Smooth muscle cell of the brain vasculature (primary cell): ENCODE data around the gene WDR7.

Experiments
- DNase-seq: peaks from one replicate; pipeline ENCODE4 v3.0.0-alpha.2; 2012; ENCODE audit warnings: low read depth, low spot score

WDR7 gene

GRCh38 chr18:56988022-56988421, 336.9 kb downstream of the WDR7 start:
- no peak for DNase-seq

- DNase-seq: no peak
Observed at GRCh38 chr18:56990678-56991077, 339.5 kb downstream of the WDR7 start.

GRCh38 chr18:56992777-56993176, 341.6 kb downstream of the WDR7 start:
- no peak for DNase-seq

GRCh38 chr18:56995579-56996188, 344.5 kb downstream of the WDR7 start:
- no peak for DNase-seq

- no peak for DNase-seq
Observed at GRCh38 chr18:56997200-56997599, 346.0 kb downstream of the WDR7 start.

GRCh38 chr18:56999823-57000222, 348.7 kb downstream of the WDR7 start:
- DNase-seq: no peak

GRCh38 chr18:57002627-57003026, 351.5 kb downstream of the WDR7 start:
- no peak for DNase-seq

- no peak for DNase-seq
Observed at GRCh38 chr18:57003342-57003741, 352.2 kb downstream of the WDR7 start.

- no peak for DNase-seq
Observed at GRCh38 chr18:57004366-57005121, 353.4 kb downstream of the WDR7 start.

GRCh38 chr18:57008001-57008686, 357.0 kb downstream of the WDR7 start:
- DNase-seq: no peak

- DNase-seq: no peak
Observed at GRCh38 chr18:57009844-57010243, 358.7 kb downstream of the WDR7 start.

- DNase-seq: no peak
Observed at GRCh38 chr18:57014772-57015413, 363.7 kb downstream of the WDR7 start.

GRCh38 chr18:57015451-57015850, 364.3 kb downstream of the WDR7 start:
- no peak for DNase-seq

- DNase-seq: no peak
Observed at GRCh38 chr18:57018845-57019244, 367.7 kb downstream of the WDR7 start.

- DNase-seq: no peak
Observed at GRCh38 chr18:57022716-57023115, 371.6 kb downstream of the WDR7 start.

- no peak for DNase-seq
Observed at GRCh38 chr18:57023275-57023882, 372.2 kb downstream of the WDR7 start.

- DNase-seq: no peak
Observed at GRCh38 chr18:57025540-57025939, 374.4 kb downstream of the WDR7 start.

- DNase-seq: no peak
Observed at GRCh38 chr18:57026316-57026715, 375.2 kb downstream of the WDR7 start.

GRCh38 chr18:57027190-57027708, 376.1 kb downstream of the WDR7 start:
- no peak for DNase-seq

GRCh38 chr18:57029761-57030160, 378.6 kb downstream of the WDR7 start:
- DNase-seq: no peak

- no peak for DNase-seq
Observed at GRCh38 chr18:57030417-57030816, 379.3 kb downstream of the WDR7 start.

GRCh38 chr18:57035590-57035989, 384.4 kb downstream of the WDR7 start:
- no peak for DNase-seq
